ENCODE data around the gene ANKS6. TPM values are rescaled to one million over a fixed set of nuclear protein-coding genes. Genes with fewer than 3 reads are reported as not detected.

The ANKS6 gene
- total RNA-seq, 1 experiment from 2014 or later: 39.2 TPM

DNA sequence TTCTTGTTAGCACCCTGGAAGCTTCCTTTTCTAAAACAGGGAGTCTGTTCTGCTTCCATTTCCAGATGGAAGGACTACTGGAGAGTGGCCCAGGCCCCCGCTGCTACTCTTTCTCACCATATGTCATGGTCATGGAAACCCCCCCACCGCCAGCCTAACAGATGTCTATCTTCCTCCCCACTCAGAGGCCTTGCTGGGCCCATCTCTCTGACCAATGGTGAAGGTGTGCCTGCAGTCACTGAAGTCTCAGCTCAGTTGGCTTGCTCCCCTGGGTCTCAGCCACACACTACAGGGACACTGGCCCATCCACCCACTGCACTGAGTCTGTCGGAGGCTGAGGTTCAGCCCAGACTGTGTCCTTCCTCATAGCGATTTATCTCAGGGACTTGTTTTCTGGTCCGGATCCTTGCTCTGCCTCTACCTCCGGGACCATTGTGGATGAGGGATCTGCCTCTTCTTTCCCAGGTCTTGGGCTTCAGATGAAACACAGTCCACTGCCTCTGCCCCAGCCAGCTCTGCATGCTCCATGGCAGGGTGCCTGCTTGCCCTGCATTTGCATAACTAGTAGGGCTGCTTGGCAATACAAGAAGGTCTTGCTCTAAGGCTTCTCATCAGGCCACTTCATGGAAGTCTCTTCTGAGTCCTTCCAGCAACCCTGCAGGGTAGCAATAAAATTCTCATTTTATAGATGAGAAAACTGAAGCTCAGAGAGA, 42.0 kb upstream of the ANKS6 start:
- no peaks in the 10 kb centered on the region for H3K9me3 ChIP-seq (ENCODE audit: control insufficient read depth in 1 of 2, insufficient read depth in 1 of 2, low read depth in 1 of 2, low read length in 2 of 2)
- no peak overlapping the region for H3K27ac ChIP-seq (ENCODE audit: low read depth, low read length)
- peaks cover 0 to 2% of the 10 kb centered on the region in 2 experiments; a peak in 1 of 4 replicates for H3K36me3 ChIP-seq (ENCODE audit: control insufficient read depth in 1 of 2, insufficient read depth in 2 of 2, low read length in 2 of 2)
- intact Hi-C loops (cut with micrococcal nuclease): no loop called here
- no peak overlapping the region for H2AFZ ChIP-seq (ENCODE audit: low read depth, low read length, poor library complexity, severe bottlenecking)
- H3K4me2 ChIP-seq (ENCODE audit: low read length): no peak overlapping the region
- no peaks in the 10 kb centered on the region for H3K4me1 ChIP-seq (ENCODE audit: control insufficient read depth in 1 of 2, insufficient read depth in 2 of 2, low read length in 2 of 2)
- ATAC-seq (no peak), DNase-seq (ENCODE audit: low read depth, low spot score) (no peak)
- RAD21 ChIA-PET (ENCODE audit: low non-redundant PET in 1 of 2, low total read pairs in 2 of 2, uncharacterized antibody in 2 of 2, unreplicated experiment in 2 of 2): no interaction called here
- no peak overlapping the region for H3K4me3 ChIP-seq (replicated peaks in 1 of 2; ENCODE audit: low read depth in 1 of 2, low read length in 2 of 2)
- no peak overlapping the region for H3K9ac ChIP-seq (ENCODE audit: low read length)
- POLR2A ChIA-PET: no interaction called here
- H3K9me2 ChIP-seq (ENCODE audit: insufficient read depth): no peaks in the 10 kb centered on the region
- BruUV-seq (replicated peaks): no TSS peak
- H3K27me3 ChIP-seq (ENCODE audit: insufficient read depth, low read length): no peaks in the 10 kb centered on the region
- CTCF ChIA-PET: interaction anchor here (1.8 kb wide), 1 partner anchor 10 kb away, joined by 4 read pairs; no protein-coding TSS in a partner anchor
- no peaks in the 10 kb centered on the region for H3K79me2 ChIP-seq (ENCODE audit: insufficient read depth, low read length)
- H4K20me1 ChIP-seq (ENCODE audit: insufficient read depth): no peaks in the 10 kb centered on the region
- TF ChIP-seq CTCF (IDR thresholded peaks at IDR 0.05 in 2 of 3, conservative IDR thresholded peaks at IDR 0.05 in 1 of 3; ENCODE audit: borderline replicate concordance in 1 of 3, insufficient read depth in 1 of 3, low read depth in 2 of 3, low read length in 2 of 3) (no peak), JUND (IDR thresholded peaks at IDR 0.05) (no peak), FOSL1 (IDR thresholded peaks at IDR 0.05; ENCODE audit: low read depth) (no peak), YY1 (IDR thresholded peaks at IDR 0.05; ENCODE audit: extremely low read depth, insufficient replicate concordance, low read depth, low read length) (no peak), EZH2phosphoT487 (IDR thresholded peaks at IDR 0.05; ENCODE audit: borderline replicate concordance) (no peak), POLR2A (IDR thresholded peaks at IDR 0.05; ENCODE audit: borderline replicate concordance, extremely low read depth, insufficient read depth, insufficient read length) (no peak), RAD21 (IDR thresholded peaks at IDR 0.05; ENCODE audit: low read depth) (no peak)
- TF ChIP-seq, protein P1, sequence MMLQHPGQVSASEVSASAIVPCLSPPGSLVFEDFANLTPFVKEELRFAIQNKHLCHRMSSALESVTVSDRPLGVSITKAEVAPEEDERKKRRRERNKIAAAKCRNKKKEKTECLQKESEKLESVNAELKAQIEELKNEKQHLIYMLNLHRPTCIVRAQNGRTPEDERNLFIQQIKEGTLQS (IDR thresholded peaks at IDR 0.05): no peak

Measured in HCT116 (cell line).